Mammary epithelial cell (primary cell): ENCODE results near the gene HOXB2.

Source experiments
- EZH2 ChIP-seq: IDR thresholded peaks from 2 replicates; pipeline ENCODE4 v1.6.1; 2012; ENCODE audit warnings: low read length, inconsistent platforms, borderline replicate concordance
- TF ChIP-seq, protein P1 (sequence below), 2 donors: IDR thresholded peaks in 1 of 2; conservative IDR thresholded peaks in 1 of 2; 2 replicates each; pipeline ENCODE4 v1.5.1; 2011 to 2012; ENCODE audit warnings: inconsistent platforms in 2 of 2, low read length in 2 of 2, mild to moderate bottlenecking in 2 of 2, control low read depth in 1 of 2, low read depth in 1 of 2; ENCODE audit not compliant: insufficient read depth in 1 of 2; ENCODE audit errors: extremely low read depth in 1 of 2

GRCh38 chr17:48551214-48551555 lies 6.3 kb upstream of the HOXB2 start:
- TF ChIP-seq, protein P1, sequence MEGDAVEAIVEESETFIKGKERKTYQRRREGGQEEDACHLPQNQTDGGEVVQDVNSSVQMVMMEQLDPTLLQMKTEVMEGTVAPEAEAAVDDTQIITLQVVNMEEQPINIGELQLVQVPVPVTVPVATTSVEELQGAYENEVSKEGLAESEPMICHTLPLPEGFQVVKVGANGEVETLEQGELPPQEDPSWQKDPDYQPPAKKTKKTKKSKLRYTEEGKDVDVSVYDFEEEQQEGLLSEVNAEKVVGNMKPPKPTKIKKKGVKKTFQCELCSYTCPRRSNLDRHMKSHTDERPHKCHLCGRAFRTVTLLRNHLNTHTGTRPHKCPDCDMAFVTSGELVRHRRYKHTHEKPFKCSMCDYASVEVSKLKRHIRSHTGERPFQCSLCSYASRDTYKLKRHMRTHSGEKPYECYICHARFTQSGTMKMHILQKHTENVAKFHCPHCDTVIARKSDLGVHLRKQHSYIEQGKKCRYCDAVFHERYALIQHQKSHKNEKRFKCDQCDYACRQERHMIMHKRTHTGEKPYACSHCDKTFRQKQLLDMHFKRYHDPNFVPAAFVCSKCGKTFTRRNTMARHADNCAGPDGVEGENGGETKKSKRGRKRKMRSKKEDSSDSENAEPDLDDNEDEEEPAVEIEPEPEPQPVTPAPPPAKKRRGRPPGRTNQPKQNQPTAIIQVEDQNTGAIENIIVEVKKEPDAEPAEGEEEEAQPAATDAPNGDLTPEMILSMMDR (conservative IDR thresholded peaks at IDR 0.05 in 1 of 2, IDR thresholded peaks at IDR 0.05 in 1 of 2; ENCODE audit: extremely low read depth in 1 of 2, insufficient read depth in 1 of 2, low read depth in 1 of 2, low read length in 2 of 2): no peak
- no peak for TF ChIP-seq EZH2
